Prostate gland (tissue), 2 donors: ENCODE data around the gene YY2.

Experiments
- CTCF ChIP-seq, 4 experiments: fragments of 200-600 bp in 2 of 4; fragments of 450-650 bp in 2 of 4; sonication (generic) in 2 of 4; IDR thresholded peaks; 1 replicate in 3 of 4; 2 replicates in 1 of 4; pipeline ENCODE4 v1.5.1; 2016 to 2019; ENCODE audit warnings: antibody characterized with exemption in 4 of 4, mild to moderate bottlenecking in 2 of 4, moderate library complexity in 2 of 4
- POLR2A ChIP-seq: fragments of 450-650 bp; IDR thresholded peaks from one replicate; pipeline ENCODE4 v1.6.1; 2016; ENCODE audit warnings: antibody characterized with exemption, mild to moderate bottlenecking

GRCh38 chrX:21905313-21905712 lies 49.5 kb downstream of the YY2 start:
- TF ChIP-seq POLR2A (no peak), CTCF (IDR thresholded peaks at IDR 0.05) (no peak)
